22Rv1 (cell line): ENCODE results near the gene RDH14.

ENCODE experiments used
- ZFX ChIP-seq: fragments of 450-650 bp; IDR thresholded peaks from 2 replicates; pipeline ENCODE4 v1.6.1; 2017; ENCODE audit warnings: antibody characterized with exemption, borderline replicate concordance
- TF ChIP-seq, protein P1 (sequence below): fragments of 450-650 bp; IDR thresholded peaks from 2 replicates; pipeline ENCODE4 v1.5.1; 2017; ENCODE audit warnings: mild to moderate bottlenecking

GRCh38 chr2:18584608-18584954, 24.1 kb upstream of the RDH14 start:
- TF ChIP-seq, protein P1, sequence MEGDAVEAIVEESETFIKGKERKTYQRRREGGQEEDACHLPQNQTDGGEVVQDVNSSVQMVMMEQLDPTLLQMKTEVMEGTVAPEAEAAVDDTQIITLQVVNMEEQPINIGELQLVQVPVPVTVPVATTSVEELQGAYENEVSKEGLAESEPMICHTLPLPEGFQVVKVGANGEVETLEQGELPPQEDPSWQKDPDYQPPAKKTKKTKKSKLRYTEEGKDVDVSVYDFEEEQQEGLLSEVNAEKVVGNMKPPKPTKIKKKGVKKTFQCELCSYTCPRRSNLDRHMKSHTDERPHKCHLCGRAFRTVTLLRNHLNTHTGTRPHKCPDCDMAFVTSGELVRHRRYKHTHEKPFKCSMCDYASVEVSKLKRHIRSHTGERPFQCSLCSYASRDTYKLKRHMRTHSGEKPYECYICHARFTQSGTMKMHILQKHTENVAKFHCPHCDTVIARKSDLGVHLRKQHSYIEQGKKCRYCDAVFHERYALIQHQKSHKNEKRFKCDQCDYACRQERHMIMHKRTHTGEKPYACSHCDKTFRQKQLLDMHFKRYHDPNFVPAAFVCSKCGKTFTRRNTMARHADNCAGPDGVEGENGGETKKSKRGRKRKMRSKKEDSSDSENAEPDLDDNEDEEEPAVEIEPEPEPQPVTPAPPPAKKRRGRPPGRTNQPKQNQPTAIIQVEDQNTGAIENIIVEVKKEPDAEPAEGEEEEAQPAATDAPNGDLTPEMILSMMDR, result no peak
- TF ChIP-seq ZFX, result no peak
